Esophagus muscularis mucosa (tissue), 3 donors: ENCODE results near the gene FAM13A.

Experiments used
- POLR2A ChIP-seq: fragments of 450-650 bp; IDR thresholded peaks from one replicate; pipeline ENCODE4 v1.6.1; 2017; ENCODE audit warnings: antibody characterized with exemption, moderate library complexity, mild to moderate bottlenecking, low read depth
- POLR2AphosphoS5 ChIP-seq, 2 donors: sonication (generic); formaldehyde crosslinking; IDR thresholded peaks; one replicate each; pipeline ENCODE4 v1.6.1; 2017; ENCODE audit warnings: antibody characterized with exemption in 2 of 2
- TF ChIP-seq, protein P1 (sequence below), 3 experiments: fragments of 200-600 bp in 2 of 3; fragments of 450-650 bp in 1 of 3; sonication (generic) in 2 of 3; IDR thresholded peaks; one replicate each; pipeline ENCODE4 v1.5.1; 2017 to 2019; ENCODE audit warnings: antibody characterized with exemption in 3 of 3, mild to moderate bottlenecking in 2 of 3, moderate library complexity in 1 of 3

DNA sequence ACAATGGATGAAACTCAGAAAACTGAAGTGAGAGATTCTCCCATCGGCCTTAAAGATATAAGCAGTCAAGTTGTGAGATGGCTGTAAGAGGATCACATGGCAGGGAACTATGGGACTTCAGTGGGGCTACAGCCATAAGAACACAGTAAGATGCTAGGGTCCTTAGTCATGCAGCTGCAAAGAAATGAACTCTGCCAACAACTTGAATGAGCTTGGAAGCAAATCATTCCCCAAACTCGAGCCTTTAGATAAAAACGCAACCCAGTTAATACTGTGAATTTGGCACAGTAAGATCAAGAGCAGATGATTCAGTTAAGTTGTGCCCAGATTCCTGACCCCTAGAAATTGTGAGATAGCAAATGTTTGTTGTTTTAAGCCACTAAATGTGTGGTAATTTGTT lies 117.3 kb downstream of the FAM13A start:
- TF ChIP-seq, protein P1, sequence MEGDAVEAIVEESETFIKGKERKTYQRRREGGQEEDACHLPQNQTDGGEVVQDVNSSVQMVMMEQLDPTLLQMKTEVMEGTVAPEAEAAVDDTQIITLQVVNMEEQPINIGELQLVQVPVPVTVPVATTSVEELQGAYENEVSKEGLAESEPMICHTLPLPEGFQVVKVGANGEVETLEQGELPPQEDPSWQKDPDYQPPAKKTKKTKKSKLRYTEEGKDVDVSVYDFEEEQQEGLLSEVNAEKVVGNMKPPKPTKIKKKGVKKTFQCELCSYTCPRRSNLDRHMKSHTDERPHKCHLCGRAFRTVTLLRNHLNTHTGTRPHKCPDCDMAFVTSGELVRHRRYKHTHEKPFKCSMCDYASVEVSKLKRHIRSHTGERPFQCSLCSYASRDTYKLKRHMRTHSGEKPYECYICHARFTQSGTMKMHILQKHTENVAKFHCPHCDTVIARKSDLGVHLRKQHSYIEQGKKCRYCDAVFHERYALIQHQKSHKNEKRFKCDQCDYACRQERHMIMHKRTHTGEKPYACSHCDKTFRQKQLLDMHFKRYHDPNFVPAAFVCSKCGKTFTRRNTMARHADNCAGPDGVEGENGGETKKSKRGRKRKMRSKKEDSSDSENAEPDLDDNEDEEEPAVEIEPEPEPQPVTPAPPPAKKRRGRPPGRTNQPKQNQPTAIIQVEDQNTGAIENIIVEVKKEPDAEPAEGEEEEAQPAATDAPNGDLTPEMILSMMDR (IDR thresholded peaks at IDR 0.05): no peak
- TF ChIP-seq POLR2AphosphoS5 (IDR thresholded peaks at IDR 0.05) (no peak), POLR2A (no peak)
